Stimulated activated CD8-positive, alpha-beta memory T cell treated with anti-CD3 and anti-CD28 coated beads, Interleukin-15, amount 100 ng/mL, for 24 hours (primary cell): ENCODE measurements around the gene TP53AIP1.

Experiments
- DNase-seq: peaks from one replicate; pipeline ENCODE4 v3.0.0-alpha.2; 2020; ENCODE audit warnings: low read depth

The TP53AIP1 gene

DNA sequence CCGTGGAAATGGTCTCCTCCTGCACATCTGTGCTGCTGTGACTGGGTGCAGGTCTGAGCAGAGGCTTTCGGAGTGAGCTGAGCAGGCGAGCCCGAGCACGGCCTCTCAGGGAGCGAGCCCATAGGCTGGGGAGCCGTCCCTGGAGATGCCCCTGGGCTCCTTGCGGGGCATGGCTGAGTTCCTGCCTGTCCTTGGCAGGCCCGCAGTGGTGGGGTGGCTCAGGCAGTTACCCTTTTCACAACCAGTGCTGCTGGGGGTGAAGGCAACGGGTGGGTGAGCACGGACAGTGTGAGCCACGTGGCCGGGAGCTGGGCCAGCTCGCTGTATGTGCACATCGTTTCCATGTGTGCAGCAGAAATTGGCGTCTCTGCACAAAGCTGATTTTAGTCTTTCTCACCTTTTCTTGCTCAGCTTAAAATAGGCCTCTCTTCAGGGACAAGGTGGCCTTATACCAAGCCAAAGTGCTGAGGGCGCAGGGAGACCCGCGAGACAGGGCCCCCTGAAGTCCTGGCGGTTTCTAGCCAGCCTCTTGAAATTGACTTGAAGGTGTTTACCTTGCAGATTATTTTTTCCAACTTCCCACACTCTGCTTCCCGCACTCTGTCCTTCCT is at the start of gene TP53AIP1:
Gene TP53AIP1, minus strand, starts transcription at position 55 of the 611 bp plus-strand sequence. CDS start 5,053 bp downstream, outside the sequence.
- DNase-seq = no peak

- no peak for DNase-seq
Measured at GRCh38 chr11:128988242-128988970, 45.7 kb upstream of the TP53AIP1 start.

DNA sequence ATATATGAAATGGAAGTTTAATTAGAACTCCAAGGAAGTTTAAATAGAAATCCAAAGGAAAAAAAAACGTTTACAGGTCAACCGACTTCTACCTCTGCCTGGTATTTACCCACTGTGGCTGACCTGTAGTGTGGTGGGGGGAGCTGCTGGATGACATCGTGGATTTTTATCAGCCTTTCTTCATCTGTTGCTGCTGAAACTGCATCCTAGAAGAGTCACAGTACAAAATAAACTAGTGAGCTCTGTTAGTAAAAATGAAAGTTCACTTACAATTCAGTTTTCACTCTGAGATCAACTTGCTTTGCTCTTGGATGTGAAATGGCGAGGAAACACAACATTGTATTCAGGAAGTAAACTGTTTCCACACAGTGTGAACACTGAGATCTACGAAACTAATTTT is 43.2 kb upstream of the TP53AIP1 start:
- no peak for DNase-seq

DNA sequence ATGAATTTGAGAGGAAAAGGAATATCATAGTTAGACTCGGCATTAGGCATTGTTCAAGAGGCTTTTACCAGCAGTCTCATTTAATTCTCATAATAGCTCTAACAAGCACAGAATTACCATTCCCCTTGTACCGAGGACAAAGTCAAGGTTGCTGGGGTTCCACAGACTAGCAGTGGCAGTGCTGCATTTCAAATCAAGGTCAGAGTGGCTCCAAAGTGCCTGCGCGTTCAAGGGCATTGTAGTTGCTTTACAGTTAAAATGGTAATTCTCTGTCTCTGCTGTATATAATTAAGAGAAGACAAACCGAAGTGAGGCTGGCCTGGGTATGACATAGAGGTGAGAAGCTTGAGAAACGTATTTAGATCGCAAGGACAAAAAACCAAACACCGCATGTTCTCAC is 40.4 kb upstream of the TP53AIP1 start:
- DNase-seq = no peak

DNA sequence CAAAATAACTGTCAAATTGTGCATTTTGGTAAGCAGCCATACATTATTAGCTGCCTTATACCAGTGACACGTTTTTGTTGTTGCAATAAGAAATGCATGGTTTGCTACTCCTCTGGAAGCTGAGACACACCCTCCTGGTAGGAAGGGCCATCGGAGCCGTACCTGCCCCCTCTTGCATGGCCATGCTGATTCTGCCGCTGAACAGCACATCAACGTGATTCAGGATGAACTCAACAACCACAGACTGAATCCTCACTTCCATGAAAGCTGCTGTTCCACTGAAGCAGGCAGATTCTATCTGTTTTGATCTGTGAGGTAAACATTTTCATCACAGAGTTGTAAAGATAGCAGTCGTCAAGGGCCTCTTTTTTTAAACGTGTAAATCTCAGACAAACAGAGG is 38.6 kb upstream of the TP53AIP1 start:
- no peak for DNase-seq

- no peak for DNase-seq
Measured at GRCh38 chr11:128970598-128971190, 28.0 kb upstream of the TP53AIP1 start.

DNA sequence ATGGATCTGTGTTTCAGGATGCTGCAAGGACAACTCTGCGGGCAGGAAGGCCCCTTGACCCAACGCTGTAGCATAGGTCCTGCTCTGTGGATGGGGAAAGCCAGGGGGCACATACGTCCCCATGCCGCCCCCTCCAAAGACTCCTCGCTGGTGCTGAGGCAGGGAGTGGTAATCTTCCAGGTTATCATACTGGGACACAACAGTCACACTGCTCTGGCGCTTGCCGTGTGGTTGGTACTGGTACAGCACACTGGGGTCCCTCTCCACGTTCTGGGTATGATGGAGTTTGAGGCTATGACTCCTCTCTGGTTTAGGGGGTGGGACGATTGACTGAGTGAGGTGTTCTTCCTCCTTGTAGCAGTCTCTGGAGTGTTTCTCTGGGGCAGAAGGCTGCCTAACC is 26.2 kb upstream of the TP53AIP1 start:
- no peak for DNase-seq

- DNase-seq = no peak
Measured at GRCh38 chr11:128967578-128967977, 24.9 kb upstream of the TP53AIP1 start.

DNA sequence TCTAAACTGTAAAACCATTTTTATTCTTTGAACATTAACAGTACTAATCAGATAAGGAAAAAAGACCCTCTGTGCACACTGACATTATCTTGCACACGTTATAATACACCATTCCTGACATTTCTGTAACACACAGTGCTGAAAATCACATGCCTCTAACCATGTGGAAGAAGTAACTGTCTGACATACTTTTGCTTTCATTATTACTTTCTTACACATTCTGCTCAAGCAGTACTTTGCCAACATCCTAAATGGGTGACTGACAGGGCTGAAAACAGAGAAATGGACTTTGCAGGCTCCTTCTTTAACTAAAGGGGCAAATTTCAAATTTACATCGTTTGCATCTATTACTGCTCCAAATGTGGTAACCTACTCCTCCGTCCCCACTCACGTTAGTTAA is 22.8 kb upstream of the TP53AIP1 start:
- no peak for DNase-seq

DNA sequence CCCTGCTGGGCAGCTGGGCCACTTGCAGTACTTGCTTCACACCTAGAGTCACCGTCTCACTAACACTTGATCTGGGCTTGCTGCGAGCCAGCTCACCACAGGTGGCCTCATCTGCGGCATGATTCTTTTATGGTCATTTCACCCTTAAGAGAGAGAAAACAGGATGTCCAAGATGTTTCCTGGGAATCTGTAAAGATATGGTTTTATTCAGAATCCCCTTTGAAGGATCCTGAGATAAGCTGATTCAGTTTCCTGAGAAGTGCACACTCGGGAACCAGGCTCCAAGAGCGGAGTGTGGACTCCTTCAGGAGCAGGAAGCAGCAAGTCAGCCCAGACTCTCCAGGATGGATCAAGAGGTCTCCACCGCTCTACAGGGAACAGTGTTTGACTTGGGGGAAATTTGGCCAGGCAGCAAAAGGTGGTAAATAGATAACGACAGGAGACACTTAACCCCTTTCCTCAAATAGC is 21.8 kb upstream of the TP53AIP1 start:
- DNase-seq = no peak

GRCh38 chr11:128963744-128964325 is 21.2 kb upstream of the TP53AIP1 start:
- DNase-seq = no peak

DNA sequence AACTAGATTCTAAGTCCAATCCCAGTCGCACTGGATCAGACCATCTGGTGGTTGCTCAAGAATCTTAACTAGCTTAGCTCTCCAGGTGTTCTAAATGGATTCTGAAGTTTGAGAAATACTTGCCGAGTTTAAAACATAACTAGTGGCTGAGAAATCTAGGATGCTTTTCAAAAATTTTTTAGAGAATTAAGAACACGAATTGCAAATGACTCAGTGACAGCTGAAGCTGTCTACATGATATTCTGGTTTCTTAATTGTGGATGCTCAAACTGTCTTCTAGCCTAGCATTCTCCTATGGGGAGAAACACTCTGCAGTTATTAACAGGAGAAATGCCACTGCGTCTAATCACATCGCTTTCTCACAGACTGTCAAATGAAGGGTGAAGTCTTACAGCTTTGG is 20.2 kb upstream of the TP53AIP1 start:
- no peak for DNase-seq

GRCh38 chr11:128961645-128962044 is 19.0 kb upstream of the TP53AIP1 start:
- no peak for DNase-seq

DNA sequence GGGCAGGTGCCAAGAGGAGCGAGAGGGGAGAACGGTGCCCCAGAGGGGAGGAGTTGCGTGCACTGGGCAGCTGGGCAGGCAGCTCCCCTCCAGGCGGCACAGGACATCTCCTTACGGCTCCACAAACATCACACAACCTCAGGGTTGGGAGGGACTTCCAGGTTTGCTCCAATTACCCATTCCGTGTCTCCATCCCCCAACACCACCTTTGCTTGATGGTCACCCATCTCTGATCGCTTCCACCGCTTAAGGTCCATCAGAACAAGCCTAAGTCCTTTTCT is 14.5 kb upstream of the TP53AIP1 start:
- DNase-seq = no peak

- no peak for DNase-seq
Measured at GRCh38 chr11:128956401-128957201, 13.9 kb upstream of the TP53AIP1 start.

DNA sequence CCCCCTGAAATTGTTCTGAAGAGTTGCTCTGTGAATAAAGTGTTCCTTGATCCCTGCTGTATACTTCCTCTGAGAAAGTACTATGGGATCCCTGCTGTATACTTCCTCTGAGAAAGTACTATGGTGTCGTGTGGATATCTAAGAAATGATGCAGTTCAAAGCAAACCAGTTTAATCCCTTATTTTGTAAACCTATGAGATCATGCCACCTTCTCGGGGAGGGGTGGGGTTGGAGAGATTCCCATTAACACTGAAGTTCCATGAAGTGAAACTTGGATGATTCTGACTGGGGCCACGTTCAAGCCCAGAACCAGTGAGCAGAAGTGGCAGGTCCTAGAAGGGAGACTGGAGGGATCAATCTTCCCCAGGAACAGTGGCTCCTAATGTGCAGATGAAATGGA is 13.0 kb upstream of the TP53AIP1 start:
- DNase-seq = no peak

DNA sequence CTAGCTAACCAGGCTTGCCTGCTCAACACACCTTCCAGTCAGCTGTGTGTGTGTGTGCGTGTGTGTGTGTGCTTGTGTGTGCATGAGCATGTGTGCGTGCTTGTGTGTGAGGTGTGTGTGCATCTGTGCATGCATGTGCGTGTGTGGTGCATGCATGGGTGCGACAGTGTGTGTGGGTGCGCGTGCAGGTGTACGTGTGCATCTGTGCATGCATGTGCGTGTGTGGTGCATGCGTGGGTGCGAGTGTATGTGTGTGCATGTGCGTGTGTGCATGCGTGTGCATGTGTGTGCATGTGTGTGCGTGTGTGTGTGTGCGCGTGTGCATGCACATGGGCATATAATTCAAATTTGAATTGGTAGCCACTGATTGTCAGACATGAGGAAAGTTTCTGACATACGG is 10.5 kb upstream of the TP53AIP1 start:
- no peak for DNase-seq

- DNase-seq = no peak
Measured at GRCh38 chr11:128949791-128950454, 7.3 kb upstream of the TP53AIP1 start.

GRCh38 chr11:128948583-128948982 is 5.9 kb upstream of the TP53AIP1 start:
- DNase-seq = no peak

DNA sequence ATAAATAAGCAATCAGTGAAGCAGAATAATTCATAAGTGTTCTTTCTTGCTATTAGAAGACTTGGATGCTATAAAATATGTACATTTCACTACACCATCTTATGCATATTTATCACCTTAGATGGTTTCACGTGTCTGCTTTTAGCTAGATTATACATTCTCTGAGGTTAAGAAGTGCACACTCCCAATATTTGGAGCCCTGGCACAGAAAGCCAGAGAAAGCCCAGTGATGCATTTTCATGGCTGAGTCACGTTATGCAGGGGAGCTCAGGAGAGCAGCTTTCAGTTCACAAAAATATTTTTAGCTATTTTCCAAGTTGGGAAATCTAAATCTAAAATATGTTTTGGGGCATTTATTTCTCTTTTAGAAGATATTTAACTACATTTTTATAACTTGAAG is 5.1 kb upstream of the TP53AIP1 start:
- no peak for DNase-seq

DNA sequence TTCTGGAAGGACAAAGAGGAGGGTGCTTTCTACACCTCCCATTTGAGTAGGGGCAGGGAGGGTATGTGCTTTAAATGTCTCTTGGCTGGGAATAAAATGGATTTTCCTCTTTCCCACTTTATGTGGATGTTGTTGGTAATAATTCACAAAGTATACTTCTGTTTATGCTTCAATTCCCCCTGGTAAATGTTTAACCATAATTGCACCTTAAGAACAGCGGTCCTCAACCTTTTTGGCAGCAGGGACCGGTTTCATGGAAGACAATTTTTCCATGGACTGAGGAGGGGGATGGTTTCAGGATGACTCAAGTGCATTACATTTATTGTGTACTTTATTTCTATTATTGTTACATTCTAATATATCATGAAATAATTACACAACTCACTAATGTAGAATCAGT is 4.0 kb upstream of the TP53AIP1 start:
- DNase-seq = no peak

GRCh38 chr11:128943428-128943976 is 831 bp upstream of the TP53AIP1 start:
- no peak for DNase-seq
